Putamen (tissue), 1 donor: ENCODE measurements around the gene DLX2.
"Not testable (repeated sequence)": the region's sequence is repeated elsewhere in the genome, so short reads cannot be mapped to it uniquely, and the experiment has no call there.

Experiments used
- DNase-seq: peaks from one replicate; pipeline ENCODE4 v3.0.0-alpha.2; 2016; ENCODE audit warnings: low spot score

DLX2 gene

GRCh38 chr2:172083628-172084394 is 18.9 kb downstream of the DLX2 start:
- DNase-seq, result no peak

- DNase-seq, result no peak
Observed at GRCh38 chr2:172082944-172083627, 19.6 kb downstream of the DLX2 start.

GRCh38 chr2:172082105-172082943 is 20.4 kb downstream of the DLX2 start:
- DNase-seq, result no peak

GRCh38 chr2:172081221-172082022 is 21.3 kb downstream of the DLX2 start:
- DNase-seq, result no peak

GRCh38 chr2:172080641-172081220 is 22.0 kb downstream of the DLX2 start:
- no peak for DNase-seq

- no peak for DNase-seq
Observed at GRCh38 chr2:172079838-172080640, 22.7 kb downstream of the DLX2 start.

DNA sequence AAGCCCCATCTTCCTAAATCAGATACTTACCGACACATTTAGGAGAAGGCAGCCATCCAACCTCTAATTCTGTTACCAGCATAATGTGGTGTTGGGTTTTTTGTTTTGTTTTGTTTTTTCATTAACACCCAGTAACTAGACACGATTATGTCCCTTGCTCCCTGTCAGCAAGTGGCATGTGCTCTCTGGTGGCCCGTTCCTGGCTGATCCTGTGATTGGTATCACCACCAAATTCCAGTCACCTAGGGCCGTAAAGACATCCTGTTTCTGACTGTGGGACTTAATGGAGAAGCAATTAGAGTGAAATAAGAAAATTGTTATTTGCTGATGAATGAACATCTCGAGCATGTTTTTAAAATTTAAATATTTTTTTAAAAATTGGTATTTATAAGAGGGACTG is 23.3 kb downstream of the DLX2 start:
- no peak for DNase-seq

DNA sequence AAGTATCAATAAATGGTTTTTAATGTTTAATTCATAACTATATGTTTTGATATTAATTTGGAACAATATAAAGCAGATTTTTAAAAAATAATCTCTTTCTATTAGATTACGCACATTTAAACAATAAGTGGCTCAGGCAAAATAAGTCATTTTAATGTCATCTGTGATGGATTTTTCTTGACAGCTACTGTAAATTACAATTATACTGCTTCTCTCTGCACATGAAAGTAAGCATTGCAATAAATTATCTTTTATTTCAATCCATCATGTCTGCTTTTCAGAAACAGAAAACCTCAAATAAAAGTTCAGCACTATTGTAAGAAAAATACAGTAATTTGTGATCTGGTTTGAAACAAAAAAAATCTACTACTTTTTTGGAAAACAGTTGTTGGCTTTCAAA is 28.4 kb downstream of the DLX2 start:
- no peak for DNase-seq

DNA sequence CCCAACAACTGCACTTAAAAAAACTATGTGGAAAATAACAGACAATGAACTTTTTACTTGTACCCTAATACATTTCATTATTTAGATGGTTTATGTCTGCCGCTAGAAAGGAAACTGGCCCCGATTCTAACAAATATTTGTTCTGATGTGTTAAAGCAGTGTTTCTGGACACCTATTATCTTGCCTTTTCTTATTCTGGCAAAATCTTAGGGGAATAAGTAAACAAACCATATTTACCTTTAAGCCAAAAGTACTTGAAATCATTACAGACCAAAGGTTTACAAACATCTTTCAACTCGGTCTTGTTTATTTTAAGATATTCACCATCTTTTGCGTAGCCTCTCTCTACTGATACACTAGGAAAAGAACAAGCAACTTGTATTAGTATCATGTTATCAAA is 29.2 kb downstream of the DLX2 start:
- no peak for DNase-seq

- no peak for DNase-seq
Observed at GRCh38 chr2:172072706-172073105, 30.0 kb downstream of the DLX2 start.

- no peak for DNase-seq
Observed at GRCh38 chr2:172072303-172072702, 30.4 kb downstream of the DLX2 start.

- no peak for DNase-seq
Observed at GRCh38 chr2:172070936-172071335, 31.8 kb downstream of the DLX2 start.

DNA sequence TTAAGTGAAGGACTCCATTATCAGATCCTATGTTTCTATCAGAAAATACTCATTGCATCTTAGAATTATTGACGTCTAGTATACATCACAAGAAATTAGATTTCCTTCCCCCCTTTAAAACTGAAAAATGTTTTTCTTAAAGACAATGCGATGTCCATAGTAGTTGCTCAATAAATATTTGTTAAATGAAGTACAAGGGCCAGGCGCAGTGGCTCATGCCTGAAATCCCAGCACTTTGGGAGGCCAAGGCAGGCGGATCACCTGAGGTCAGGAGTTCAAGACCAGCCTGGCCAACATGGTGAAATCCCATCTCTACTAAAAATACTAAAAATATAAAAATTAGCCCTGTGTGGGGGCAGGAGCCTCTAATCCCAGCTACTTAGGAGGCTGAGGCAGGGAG is 34.8 kb downstream of the DLX2 start:
- DNase-seq, result not testable (repeated sequence)

- no peak for DNase-seq
Observed at GRCh38 chr2:172066394-172066886, 36.3 kb downstream of the DLX2 start.

DNA sequence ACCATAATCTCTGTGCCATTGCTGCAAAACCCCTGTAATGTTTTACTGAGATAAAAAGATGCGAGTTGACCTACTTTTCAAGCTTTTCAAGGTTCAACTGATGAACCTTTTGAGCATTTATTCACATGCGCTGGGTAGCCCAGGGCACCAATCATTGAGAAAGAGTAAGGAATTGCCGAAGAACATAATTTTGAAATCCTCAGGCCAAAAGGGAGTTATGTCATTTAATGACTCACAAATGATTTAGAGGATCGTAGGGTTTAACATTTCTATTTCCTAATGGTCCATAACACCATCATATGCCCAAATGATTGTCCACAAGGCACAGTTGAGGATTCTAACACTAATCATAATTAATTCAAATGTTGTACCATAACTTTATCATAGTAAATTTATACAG is 37.6 kb downstream of the DLX2 start:
- DNase-seq, result no peak

DNA sequence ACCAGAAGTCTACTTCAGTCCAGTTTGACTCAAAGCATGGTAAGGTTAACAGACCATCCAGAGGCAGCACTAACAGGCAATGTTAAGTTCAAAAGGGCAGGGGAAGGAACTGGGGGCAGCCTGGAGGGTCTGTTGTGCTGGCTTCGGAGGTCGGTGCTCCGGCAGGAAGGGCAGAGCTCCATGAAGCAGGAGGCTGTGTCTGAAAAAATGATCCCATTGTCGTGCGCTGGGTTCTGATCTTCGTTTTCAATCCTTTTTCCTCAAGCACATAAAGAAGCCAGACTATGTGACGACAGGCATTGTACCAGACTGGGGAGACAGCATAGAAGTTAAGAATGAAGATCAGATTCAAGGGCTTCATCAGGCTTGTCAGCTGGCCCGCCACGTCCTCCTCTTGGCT is 39.3 kb downstream of the DLX2 start:
- no peak for DNase-seq

- no peak for DNase-seq
Observed at GRCh38 chr2:172062402-172063004, 40.2 kb downstream of the DLX2 start.

GRCh38 chr2:172060118-172060517 is 42.6 kb downstream of the DLX2 start:
- not testable (repeated sequence) for DNase-seq

DNA sequence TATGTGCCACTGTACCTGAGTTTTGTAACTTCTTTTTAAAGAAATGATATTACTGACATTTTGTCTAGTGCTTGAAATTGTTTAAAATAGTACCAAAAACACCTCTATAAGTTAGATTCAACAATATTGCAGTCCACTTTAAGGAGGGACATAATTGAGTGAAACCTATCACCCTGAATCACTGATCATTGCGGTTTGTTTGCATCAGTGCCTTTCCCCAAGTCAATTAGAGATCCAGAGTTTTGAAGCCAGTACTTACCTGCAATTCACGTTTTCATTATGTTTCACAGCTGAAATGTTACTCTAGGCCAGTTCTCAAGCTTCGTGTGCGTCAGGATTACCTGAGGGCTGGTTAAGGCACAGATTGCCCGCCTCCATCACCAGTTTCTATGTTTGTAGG is 44.0 kb downstream of the DLX2 start:
- DNase-seq, result no peak

DNA sequence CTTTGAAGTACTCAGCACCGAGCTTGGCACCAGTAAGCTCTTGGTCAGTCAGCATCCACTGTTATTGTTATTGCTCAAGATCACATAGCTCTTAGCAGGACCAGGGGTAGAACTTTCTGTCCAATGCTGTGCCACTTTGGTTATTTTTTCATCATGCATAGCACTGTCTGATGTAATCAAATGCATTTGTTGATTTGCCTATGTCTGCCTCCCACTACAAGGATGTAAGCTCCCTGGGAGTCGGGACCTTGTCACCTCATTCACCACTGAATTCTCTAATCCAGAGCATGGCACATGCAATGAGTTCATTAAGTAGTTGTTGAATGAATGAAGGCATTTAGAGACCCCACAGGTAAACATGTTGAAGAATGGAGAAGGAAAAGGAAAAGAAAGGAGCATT is 46.4 kb downstream of the DLX2 start:
- DNase-seq, result no peak
